SK-N-SH (cell line): ENCODE results near the gene SIRT3.

ENCODE experiments used
- CTCF ChIP-seq: fragments of 200-600 bp; sonication (generic); IDR thresholded peaks from 2 replicates; pipeline ENCODE4 v1.6.1; 2017; ENCODE audit warnings: antibody characterized with exemption, mild to moderate bottlenecking, moderate library complexity
- ELF1 ChIP-seq: IDR thresholded peaks from 2 replicates; pipeline ENCODE4 v1.4.0; 2012
- MAX ChIP-seq: IDR thresholded peaks from 2 replicates; pipeline ENCODE4 v1.4.0; 2012; ENCODE audit warnings: low read depth
- MXI1 ChIP-seq: IDR thresholded peaks from 2 replicates; pipeline ENCODE4 v1.6.1; 2012; ENCODE audit warnings: mild to moderate bottlenecking, low read depth, low read length, improper control_type of control experiment
- NFIC ChIP-seq: IDR thresholded peaks from 2 replicates; pipeline ENCODE4 v1.4.0; 2012; ENCODE audit warnings: borderline replicate concordance
- NRF1 ChIP-seq: IDR thresholded peaks from 2 replicates; pipeline ENCODE4 v1.6.1; 2012; ENCODE audit warnings: low read depth, mild to moderate bottlenecking, low read length
- REST ChIP-seq: IDR thresholded peaks from 2 replicates; pipeline ENCODE4 v1.6.1; 2012; ENCODE audit warnings: mild to moderate bottlenecking, low read depth, low read length, moderate library complexity
- RFX5 ChIP-seq: IDR thresholded peaks from 2 replicates; pipeline ENCODE4 v1.6.1; 2012; ENCODE audit warnings: mild to moderate bottlenecking, improper control_type of control experiment, low read length
- SMC3 ChIP-seq: IDR thresholded peaks from 2 replicates; pipeline ENCODE4 v1.6.1; 2012; ENCODE audit warnings: low read depth, low read length, improper control_type of control experiment
- TCF12 ChIP-seq: IDR thresholded peaks from 2 replicates; pipeline ENCODE4 v1.4.0; 2012
- TF ChIP-seq, protein P1 (sequence below): fragments of 150-350 bp; IDR thresholded peaks from 2 replicates; pipeline ENCODE4 v1.6.1; 2017; ENCODE audit warnings: antibody characterized with exemption, low read length, low read depth, borderline replicate concordance

DNA sequence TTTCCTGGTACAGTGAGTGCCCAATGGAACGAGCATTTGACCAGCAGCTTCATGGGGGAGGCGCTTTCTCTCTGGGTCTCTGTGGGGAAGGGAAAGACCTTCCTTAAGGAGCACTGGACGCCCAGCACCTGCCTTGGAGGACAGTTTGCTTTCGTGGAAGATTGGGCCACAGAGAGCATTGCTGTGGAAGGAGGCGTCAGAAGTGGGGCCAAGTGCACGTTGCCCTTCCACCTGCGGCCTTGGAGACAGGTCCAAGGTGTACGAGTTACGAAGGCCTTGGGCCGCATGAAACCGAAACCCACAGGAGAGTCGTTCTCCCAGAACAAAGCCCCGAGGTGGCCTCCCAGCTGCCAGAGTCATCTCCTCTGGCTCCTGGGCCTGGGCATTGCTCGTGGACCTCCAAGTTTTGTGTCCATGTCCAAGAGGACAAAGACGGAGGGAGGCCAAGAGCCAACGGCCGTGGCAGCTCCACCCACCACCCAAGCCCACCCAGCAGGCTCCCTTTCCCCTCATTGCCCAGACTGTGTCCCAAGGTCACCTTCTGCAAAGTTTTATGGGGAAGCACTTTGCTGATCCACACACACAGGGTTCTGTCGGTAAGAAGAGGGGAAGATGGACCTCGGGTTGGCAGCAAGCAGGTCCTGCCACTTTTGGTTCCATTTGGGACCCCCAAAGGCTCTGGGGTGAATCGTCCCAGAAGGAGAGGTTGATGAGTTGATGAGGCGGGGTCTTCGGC is 36.2 kb upstream of the SIRT3 start:
- TF ChIP-seq CTCF = no peak
- no peak for TF ChIP-seq TCF12
- no peak for TF ChIP-seq NRF1
- TF ChIP-seq NFIC = no peak
- TF ChIP-seq ELF1 = no peak
- no peak for TF ChIP-seq MAX
- TF ChIP-seq, protein P1, sequence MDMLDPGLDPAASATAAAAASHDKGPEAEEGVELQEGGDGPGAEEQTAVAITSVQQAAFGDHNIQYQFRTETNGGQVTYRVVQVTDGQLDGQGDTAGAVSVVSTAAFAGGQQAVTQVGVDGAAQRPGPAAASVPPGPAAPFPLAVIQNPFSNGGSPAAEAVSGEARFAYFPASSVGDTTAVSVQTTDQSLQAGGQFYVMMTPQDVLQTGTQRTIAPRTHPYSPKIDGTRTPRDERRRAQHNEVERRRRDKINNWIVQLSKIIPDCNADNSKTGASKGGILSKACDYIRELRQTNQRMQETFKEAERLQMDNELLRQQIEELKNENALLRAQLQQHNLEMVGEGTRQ = no peak
- no peak for TF ChIP-seq REST
- no peak for TF ChIP-seq RFX5
- TF ChIP-seq MXI1 = no peak
- no peak for TF ChIP-seq SMC3
